GM21786 (cell line): Measurements from ENCODE around the gene CCDC167.
"Not testable (repeated sequence)": the region's sequence is repeated elsewhere in the genome, so short reads cannot be mapped to it uniquely, and the experiment has no call there.

Experiments
- ATAC-seq: cut with Tn5 transposase; IDR thresholded peaks from one replicate; pipeline ENCODE4 v1.9.1; 2021; ENCODE audit not compliant: unreplicated experiment

The CCDC167 gene

DNA sequence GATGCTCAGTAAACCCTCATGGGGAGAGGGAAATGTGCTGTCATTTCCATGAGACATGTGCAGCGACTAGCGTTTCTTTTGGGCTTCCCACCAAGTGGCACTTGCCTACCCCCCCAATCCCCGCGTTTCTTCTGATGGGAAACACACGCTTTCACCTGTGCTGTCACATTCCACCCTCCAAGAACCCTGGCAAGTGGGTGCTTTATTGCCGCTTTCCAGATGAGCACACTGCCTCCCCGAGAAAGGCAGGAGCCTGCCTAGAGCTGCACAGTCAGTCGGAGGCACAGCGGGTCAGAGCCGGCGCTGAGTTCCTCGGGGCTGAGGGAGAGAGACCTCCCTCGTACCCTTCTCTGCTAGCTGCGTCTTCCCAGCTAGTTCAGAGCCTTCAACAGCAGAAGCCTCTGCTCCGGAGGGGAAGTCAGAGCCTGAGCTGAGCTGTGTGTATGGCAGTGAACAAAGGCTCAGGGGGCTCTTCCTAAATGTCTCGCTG is 12.3 kb upstream of the CCDC167 start:
- no peak for ATAC-seq

DNA sequence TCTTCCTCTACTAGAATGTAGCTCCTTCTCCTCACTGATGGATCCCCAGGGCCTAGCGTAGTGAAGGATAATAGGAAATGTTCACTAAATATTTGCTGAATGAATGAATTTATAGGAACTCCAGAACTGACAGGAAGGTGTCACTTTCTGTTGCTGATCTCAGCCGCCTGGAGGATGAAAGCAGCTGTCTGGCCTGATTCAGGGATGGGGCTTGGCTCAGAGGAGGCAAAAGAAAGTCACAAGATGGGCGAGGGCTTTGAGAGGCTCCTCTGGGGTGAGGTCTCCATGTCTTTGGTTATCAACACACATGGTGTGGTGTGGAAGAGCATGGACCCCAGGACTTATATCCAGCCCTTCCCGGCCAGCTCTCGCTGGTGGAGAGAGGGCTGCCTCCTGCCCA is 11.5 kb upstream of the CCDC167 start:
- no peak for ATAC-seq

DNA sequence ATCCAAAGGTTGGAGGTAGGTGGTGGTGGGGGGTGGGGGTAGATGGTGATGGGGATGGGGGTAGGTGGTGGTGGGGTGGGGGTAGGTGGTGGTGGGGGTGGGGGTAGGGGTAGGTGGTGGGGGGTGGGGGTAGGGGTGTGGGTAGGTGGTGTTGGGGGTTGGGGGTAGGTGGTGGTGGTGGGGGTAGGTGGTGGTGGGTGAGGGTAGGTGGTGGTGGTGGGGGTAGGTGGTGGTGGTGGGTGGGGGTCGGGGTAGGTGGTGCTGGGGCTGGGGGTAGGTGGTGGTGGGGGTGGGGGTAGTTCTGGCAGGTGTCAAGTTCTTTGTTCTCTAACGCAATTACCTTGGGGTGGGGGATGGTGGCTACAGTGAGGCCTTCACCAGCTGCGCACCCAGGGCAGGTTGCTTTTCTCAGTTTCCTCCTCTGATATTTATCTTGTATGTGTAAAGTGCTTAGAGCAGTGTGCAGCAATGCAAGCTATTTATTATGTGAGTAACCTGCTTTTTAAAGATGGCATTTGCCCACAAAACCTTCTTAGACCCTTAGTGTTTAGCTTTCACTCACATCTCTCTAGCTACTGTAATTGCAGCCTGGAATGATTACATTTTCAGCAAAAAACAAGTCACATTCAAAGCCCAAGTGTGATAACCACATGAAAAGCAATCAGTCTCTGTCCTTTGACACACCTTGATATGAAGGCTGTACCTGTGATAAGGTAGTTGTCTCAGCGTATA is 8.2 kb upstream of the CCDC167 start:
- ATAC-seq: no peak

DNA sequence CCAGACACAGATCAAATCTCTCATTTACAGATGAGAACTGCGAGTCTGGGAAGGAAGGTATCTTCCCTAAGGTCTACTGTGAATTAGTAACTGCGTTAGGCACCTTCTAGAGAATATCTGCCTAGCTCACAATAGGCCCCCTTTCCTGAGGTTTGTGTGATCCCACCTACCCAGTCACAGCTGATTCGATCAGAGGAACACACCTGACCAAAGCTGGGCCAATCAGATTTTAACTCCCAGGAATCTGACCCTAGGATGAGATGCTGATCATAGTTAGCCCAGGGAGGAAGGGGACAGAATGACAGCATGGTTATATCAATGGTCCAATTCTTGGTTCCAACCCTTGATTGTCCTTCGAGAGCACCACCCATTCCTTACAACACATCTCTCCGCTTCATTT is 7.4 kb upstream of the CCDC167 start:
- ATAC-seq: no peak

DNA sequence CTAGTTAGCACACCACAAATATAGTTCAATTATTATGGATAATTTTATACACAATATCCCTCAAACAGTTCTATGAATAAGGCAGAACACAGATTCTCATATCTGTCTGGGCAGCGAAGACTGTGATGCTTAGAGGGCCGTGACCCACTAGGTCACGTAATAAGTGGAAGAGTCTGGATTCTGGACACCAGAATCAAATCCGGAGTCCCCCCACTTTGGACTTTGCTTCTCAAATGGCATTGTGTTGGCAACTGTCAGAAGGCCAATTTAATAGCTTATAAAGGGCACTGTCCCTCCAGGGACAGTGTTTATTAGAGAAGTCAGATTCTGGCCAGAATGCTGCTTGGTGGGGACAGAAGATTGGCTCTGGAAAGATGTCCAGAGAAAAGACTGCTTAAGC is 6.8 kb upstream of the CCDC167 start:
- ATAC-seq: no peak

DNA sequence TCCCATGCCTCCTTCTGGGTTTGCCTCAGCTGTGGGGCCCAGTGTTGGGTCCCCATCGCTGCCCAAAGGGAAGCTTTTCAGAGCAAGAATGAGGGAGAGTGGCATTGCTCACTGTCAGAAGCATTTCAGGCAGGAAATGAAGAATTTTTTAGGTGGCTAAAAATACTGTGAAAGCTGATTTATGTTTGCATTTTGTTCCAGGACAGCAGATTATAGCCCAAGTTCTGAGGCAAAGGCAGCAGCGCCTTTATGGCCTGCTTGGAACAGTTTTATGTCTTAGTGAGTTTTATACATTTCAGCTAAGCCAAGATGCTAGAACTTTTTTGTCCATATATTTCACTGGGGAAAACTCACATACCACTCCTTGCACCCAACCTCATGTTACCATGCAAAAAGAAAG is 4.3 kb upstream of the CCDC167 start:
- no peak for ATAC-seq

DNA sequence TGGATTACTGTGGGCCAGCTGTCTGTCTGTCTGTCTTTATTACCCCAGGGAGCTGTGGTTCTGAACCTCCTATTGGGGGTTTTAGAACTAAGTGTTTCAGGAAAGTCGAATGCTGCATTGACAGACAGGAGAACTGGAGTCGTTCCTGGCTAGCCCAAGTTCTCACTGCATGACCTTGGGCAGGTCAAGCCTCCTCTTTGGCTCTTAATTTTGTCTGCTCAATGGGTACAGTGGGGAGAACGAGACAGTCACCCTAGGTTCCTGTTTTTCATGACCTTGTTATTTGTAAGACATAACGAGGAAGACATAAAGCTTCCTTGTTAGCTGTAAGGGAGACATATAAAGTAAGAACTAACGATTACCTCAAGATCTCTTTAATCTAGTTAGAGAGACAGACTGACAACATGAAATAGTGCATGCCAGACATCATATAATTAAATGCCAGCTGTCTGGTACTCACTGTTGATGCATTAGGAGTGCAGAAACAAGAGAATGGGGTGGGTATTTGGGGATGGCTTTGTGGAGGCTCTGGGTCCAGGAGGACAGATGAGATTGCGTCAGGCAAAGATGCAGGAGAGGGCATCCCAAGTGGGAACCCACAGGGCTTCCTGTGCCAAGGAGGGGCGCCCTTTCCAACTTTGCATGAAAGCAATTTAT is 3.7 kb upstream of the CCDC167 start:
- ATAC-seq: no peak

DNA sequence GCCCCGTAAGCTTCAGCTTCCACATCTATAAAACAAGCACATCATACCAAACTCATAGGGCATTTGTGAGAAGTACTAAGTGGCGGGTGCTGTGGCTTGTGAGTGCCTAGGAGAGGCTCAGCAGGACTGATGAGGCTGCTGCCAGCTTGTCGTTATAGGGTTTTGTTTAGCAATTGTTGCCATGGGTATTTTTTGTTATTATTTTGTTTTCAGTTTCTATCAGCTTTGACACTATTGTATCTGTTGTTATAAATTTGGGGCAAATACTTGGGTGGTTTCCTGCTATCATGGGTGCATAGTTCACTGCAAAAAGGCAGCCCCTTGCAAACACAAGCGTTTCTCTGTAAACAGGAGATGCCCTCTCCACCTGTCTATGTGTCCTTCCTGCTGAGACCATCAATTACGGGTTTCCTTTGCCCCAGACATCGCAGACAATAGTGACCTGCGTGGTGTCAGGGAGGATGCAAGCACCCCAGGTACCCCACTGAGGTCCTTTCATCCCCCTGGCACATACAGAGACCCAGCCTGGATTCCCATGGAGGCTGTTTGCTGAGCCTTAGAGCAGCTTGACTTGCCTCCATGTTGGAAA is 3.1 kb upstream of the CCDC167 start:
- ATAC-seq: no peak

DNA sequence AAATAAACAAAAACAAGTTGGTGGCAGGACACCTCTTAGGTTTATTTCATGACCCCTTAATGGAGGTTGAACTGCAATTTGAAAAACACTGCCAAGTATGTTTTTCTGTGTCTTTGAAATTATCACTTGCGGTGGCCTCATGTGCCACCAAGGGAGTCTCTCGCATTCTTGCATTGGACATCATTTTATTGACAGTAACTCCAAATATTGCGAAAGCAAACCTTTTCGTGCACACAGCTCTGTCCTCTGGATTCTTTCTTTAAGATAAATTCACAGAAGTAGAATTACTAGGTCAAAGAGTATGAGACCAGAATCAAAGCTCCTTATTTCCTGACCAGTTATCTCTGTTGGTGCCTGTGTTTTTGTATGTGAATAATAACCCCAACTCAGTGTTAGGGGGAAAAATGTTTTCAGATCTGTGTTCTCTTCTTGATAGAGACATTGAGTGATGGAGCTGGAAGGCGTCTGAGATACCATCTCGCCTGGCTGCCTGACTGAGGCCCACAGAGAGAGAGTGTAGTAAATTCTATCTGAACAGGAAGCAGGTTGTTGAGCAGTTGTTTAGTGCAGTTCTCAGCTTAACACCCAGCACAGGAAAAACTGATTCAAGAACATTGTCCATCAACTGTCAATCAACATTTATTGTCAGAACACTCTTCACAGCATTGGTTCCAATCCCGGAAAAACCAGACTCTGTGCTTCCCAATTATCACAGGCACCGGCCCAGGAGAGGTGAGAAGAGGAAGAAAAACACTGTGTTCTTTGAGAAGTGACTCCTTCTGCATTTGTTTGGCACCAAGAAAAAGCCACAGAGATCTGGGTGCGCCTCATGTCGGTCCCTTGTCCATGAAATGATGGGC is 2.2 kb upstream of the CCDC167 start:
- no peak for ATAC-seq

DNA sequence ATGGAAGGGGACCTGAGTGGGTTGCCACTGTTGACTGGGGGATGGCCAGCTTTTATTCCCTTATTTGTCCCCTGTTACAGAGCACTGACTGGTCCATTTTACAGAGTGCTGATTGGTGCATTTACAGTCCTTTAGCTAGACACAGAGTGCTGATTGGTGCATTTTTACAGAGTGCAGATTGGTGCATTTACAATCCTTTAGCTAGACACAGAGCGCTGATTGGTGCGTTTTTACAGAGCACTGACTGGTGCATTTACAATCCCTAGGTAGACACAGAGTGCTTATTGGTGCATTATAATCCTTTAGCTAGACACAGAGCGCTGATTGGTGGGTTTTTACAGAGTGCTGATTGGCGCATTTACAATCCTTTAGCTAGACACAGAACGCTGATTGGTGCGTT is 1.2 kb upstream of the CCDC167 start:
- ATAC-seq: not testable (repeated sequence)

DNA sequence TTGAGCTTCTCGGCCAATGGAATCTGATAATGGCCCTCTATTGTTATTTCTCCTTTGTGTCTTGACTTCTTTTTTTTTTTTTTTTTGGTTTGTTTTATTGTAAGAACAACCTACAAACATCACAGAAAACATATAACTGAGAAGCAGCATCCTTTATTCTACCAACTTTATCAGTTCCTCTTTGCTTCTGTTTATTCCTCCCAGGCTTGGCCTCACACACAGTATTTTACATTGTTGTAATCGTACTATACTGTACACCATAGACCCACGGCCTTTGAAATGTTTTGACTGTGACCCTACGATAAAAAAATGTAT is 558 bp upstream of the CCDC167 start:
- no peak for ATAC-seq

DNA sequence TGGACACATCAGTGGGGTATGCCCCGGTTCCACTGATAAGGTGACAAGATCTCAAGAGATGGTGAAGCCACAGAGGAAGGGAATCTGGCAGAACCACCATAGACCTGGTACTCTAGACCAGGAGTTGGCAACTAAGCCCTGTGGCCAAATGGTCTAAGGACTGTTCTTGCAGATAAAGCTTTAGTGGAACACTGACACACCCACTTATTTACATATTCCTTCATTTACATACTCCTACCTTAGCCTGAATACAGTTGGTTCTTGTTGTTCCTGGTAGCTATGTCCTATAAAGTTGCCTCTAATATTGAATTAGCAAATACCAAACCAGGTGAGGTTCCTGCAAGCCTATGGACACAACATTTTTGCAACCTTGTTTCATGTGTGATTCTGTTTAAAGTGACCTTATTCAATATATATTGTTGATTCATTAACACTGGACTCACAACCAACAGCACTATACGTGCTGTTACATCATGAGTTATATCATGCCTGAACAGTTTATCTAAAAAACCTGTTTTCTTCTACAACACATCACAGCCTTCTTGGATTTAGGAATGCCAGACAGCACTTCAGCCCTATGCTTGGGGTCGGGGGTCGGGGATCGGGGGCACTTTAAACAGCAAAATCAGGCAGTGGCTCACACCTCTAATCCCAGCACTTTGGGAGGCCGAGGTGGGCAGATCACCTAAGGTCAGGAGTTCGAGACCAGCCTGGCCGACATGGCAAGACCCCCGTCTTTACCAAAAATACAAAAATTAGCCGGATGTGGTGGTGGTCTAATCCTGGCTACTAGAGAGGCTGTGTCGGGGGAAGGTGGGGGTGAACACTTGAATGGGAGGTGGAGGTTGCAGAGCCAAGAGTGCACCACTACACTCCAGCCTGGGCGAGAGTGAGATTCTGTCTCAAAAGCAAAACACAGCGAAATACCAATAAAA is 2.5 kb downstream of the CCDC167 start:
- ATAC-seq: no peak

DNA sequence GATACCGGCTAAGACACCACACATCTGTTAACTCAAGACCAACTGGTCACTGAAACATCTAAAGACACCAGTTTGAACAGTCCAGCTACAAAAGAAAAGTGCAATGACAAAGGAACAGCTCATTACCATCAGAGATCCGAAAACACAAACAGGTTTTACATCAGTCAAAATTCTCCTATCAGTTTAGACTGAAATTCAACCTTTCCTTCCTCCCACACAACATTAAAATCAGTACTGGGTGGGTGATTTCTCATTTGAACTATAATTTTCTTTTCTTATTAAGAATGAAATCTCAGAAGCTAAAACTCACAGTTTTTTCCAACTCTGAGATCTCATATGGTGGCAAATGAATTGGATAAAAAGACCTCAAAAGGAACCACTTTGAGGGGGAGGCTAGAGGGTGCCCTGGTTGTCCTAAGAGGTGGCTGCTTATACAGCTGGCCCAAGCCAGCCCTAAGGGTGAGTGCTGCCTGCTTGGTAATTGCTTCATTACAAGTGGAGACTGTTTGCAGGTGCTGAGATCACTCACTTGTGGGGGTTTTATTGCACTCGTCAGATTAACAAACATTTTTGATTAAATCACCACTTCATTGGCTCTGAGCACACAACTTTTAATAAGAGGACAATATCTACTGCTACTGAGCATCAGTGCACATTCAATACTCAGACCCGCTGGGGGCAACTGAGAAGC is 4.3 kb downstream of the CCDC167 start:
- ATAC-seq: no peak

DNA sequence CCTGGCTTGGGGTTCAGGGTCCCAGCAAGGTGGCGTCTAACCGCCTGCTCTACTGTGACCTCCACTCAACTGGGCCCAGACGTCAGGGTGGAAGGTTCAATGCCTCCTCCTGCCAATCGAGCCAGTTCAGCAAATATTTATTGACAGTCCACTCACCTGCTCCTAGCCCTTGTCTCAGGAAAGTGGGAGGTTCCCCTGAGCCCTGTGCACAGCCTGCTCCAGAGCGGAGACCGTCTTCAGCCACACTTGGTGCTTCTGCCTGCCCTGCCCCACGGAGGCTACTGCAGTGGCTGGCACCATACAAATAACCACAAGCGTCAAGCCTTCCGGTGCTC is 6.1 kb downstream of the CCDC167 start:
- no peak for ATAC-seq

DNA sequence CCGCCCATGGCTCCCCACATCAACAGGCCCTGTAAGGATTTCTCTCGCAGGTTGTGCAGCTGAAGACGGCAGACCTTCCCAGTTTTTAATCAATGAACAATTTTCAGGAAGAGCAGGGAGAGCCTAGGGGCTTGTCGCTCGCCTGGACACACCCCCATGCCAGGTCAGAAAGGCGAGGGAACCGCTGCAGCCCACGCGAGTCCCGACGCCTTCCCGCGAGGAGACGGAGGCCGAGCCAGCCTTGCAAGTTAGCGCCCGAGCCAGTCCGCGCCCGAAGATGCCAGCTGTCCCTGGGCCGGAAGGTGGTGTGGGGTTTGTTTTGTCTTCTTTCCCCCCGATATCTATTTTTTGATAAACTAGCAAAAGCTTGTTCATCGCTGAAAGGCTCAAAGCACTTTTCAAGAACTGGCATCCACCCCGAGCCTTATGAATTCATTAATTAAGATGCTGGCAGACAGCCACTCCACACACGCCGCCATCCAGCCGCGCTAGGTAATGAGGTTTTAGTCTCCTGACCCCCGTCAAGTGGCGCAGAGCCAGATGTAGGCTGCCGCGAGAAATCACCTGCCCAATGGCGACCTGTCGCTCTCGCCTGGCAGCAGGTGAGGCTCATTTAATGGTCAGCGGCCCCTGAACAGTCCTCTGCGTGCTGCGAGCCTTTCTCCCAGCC is 6.6 kb downstream of the CCDC167 start:
- ATAC-seq: no peak

DNA sequence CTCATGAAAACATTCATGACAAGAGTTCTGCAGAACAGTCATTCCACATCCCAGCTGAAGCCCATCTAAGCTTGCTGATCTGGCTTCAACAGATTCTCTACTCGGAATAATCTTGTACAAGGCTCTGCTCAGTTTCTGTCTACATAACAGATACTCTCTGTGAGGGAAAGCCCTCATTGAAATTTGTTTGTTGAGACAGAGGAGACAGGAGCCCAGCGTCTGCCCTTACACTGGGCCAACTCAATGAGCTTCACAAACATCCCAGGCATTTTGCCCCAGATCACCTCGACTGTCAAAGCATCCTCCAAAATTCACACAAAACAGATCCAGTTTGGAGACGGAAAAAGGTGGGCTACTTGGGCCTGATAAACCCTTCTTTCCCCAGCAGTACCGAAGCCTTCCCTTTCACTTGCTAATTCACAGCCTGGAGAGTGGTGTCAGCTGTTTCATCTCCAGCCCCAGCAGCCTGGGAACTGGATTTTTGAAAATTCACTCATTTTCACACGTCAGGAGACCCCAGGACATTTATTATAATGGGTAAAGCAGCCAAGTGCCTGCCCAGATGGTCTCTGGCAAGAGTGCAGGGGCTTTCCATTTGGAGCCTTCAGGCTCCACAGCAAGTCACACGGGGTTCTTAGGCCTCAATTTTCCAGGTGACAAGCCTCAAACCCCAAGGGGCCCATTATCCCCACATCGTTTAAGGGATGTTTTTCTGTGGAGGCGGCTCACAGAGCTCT is 7.3 kb downstream of the CCDC167 start:
- no peak for ATAC-seq

DNA sequence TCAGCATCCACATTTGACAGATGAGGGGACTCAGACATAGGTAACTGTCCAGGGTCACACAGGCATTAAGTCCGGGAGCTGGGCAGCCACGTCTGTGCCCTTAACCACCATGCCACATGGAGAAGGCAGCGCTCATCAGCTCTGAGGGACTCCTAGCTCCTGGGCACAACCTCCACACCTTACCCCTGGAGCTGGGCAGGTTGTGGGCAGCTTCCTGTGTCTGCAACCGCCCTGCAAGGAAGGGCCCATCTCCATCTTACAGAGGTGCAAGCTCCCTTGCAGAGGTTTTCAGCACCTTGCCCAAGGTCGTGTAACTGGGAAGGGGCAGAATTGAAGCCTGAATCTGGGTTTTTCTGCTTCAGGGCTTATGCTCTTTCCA is 7.9 kb downstream of the CCDC167 start:
- no peak for ATAC-seq

DNA sequence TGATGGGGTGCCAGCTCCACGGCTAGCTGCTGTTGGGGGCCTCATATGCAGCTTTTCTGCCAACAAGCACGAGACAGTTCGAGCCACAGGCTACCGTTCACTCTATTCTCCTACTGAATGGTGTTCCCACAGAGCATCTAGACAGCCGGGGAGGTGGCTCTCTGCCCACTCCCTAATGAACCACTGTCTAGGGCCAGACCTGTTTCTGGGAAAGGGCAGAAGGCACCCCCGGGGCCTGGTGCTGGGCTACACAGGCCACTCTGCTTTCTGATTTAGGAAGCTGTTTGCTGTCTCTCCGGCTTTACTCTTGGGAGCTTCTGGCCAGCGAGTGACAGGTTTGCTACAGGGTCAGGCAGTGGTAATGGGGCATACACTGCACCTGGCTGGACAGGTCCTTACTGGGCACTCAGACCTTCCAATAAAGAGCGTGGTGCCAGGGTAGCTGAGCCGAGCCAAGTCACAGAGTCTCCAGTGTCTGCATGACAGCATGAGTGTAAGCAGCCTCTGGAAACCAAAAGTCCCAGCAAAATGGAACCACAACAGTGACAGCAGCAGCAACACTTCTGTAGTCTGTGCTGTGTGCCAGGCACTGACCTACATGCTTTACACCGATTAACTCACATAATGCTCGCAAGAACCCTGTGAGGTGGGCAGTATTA is 8.4 kb downstream of the CCDC167 start:
- ATAC-seq: no peak
